Raji (cell line): Measurements from ENCODE around the gene ATP6V1G1.

Experiments
- POLR2A ChIP-seq: IDR thresholded peaks from 2 replicates; pipeline ENCODE4 v1.6.1; 2011; ENCODE audit warnings: low read depth, low read length, control low read depth; ENCODE audit not compliant: insufficient read depth

The ATP6V1G1 gene, protein sequence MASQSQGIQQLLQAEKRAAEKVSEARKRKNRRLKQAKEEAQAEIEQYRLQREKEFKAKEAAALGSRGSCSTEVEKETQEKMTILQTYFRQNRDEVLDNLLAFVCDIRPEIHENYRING

GRCh38 chr9:114587345-114588202 is at the start of gene ATP6V1G1:
Gene ATP6V1G1 (plus strand): TSS chr9:114587769. CDS start chr9:114587839, 70 bp downstream.
- TF ChIP-seq POLR2A = peak; percentile 94

- TF ChIP-seq POLR2A = no peak
Observed at GRCh38 chr9:114538241-114538640, 49.3 kb upstream of the ATP6V1G1 start.

GRCh38 chr9:114539701-114540380 is 47.7 kb upstream of the ATP6V1G1 start:
- TF ChIP-seq POLR2A = no peak

- no peak for TF ChIP-seq POLR2A
Observed at GRCh38 chr9:114545055-114545454, 42.5 kb upstream of the ATP6V1G1 start.

DNA sequence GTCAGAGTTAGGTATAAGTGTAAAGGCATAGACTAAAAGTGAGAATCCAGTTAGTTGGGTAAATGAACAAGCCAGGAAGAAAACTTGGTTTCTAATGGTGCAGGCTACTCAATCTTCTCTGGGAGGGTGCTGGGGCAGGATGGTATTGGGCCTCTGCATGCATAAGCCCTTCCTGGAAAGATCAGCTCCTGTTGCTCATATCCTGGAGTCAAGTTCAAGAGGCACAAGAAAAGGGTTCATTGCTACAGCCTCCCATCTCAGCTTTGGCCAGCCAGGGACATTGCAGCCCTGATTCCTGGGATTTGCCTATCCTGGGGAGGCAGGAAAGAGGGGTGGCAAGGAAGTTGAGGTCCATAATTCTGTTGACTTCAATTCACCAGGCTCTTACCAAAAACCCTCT is 40.7 kb upstream of the ATP6V1G1 start:
- TF ChIP-seq POLR2A = no peak

GRCh38 chr9:114549697-114550330 is 37.8 kb upstream of the ATP6V1G1 start:
- no peak for TF ChIP-seq POLR2A

GRCh38 chr9:114551750-114552685 is 35.6 kb upstream of the ATP6V1G1 start:
- TF ChIP-seq POLR2A = no peak

- no peak for TF ChIP-seq POLR2A
Observed at GRCh38 chr9:114552706-114553105, 34.9 kb upstream of the ATP6V1G1 start.

- no peak for TF ChIP-seq POLR2A
Observed at GRCh38 chr9:114553202-114553601, 34.4 kb upstream of the ATP6V1G1 start.

DNA sequence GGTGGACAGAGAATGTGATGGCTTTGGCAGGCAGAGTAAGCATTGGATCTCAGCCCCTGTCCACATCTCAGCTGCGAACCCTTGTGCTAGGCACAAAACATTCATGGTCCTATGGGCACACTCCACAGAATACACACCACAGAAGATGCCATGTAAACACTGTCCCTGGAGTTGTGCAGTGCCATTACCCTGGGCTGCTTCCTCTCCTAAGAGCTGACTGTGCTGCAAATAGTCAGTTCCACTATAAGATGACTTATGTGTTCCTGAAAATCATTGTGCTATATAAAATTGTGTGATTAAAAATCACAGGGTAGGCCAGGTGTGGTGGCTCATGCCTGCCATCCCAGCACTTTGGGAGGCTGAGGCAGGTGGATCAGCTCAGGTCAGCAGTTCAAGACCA is 31.9 kb upstream of the ATP6V1G1 start:
- TF ChIP-seq POLR2A = no peak

DNA sequence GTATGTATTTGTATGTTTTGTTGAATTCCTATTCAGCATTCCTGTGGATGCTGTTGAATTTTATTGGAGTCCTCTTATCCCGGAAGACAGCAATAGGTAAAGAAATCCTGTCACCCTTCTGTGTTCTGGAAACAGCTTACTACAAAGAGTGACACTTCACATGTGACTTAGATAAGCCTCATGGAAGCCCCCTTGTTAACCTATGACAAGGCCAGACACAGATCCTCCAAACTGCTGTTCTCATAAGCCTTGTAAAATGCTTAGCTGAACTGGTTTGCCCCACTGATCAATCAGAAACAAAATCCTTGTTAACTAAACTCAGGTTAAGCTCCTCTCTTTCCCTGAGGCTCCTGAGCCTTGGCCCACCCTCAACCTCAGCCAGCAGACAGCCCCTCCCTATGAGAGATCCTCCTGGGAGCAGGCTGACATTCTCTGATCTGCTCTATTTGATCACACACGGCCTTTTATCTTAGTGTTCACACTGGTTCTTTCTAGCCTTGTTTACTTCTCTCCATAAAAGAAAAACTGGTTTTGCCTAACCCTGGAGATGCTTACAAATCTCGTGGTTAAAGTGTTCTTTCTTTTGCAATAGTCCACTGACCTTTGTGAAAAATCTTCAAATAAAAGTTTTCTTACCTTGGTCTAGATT is 29.4 kb upstream of the ATP6V1G1 start:
- TF ChIP-seq POLR2A = no peak

- TF ChIP-seq POLR2A = no peak
Observed at GRCh38 chr9:114559830-114560513, 27.6 kb upstream of the ATP6V1G1 start.

GRCh38 chr9:114560956-114561355 is 26.6 kb upstream of the ATP6V1G1 start:
- TF ChIP-seq POLR2A = no peak
